ENCODE measurements around the gene WDR6.

WDR6 gene

GRCh38 chr3:49007068-49007770 is at the start of gene WDR6:
Gene WDR6, plus strand, starts transcription at chr3:49007391. Its CDS starts 41 bp downstream, at chr3:49007432.
- peak; percentile 94 to 97 (median 95) for DNase-seq (ENCODE audit: low read depth in 3 of 3)

GRCh38 chr3:48960841-48961413 is 46.3 kb upstream of the WDR6 start:
- DNase-seq (ENCODE audit: low read depth in 3 of 3): no peak

- DNase-seq (ENCODE audit: low read depth in 3 of 3): no peak
Measured at GRCh38 chr3:48962340-48962739, 44.9 kb upstream of the WDR6 start.

- DNase-seq (ENCODE audit: low read depth in 3 of 3): no peak
Measured at GRCh38 chr3:48962939-48963338, 44.3 kb upstream of the WDR6 start.

GRCh38 chr3:48963591-48963990 is 43.6 kb upstream of the WDR6 start:
- DNase-seq (ENCODE audit: low read depth in 3 of 3): no peak

- DNase-seq (ENCODE audit: low read depth in 3 of 3): no peak
Measured at GRCh38 chr3:48966367-48966766, 40.8 kb upstream of the WDR6 start.

GRCh38 chr3:48966876-48967361 is 40.3 kb upstream of the WDR6 start:
- peak in 1 of 3 experiments; percentile 32 for DNase-seq (ENCODE audit: low read depth in 3 of 3)

- DNase-seq (ENCODE audit: low read depth in 3 of 3): no peak
Measured at GRCh38 chr3:48970586-48970985, 36.6 kb upstream of the WDR6 start.

- no peak for DNase-seq (ENCODE audit: low read depth in 3 of 3)
Measured at GRCh38 chr3:48974076-48974864, 32.9 kb upstream of the WDR6 start.

GRCh38 chr3:48979451-48979850 is 27.7 kb upstream of the WDR6 start:
- no peak for DNase-seq (ENCODE audit: low read depth in 3 of 3)

- no peak for DNase-seq (ENCODE audit: low read depth in 3 of 3)
Measured at GRCh38 chr3:48980295-48980694, 26.9 kb upstream of the WDR6 start.

GRCh38 chr3:48982016-48982415 is 25.2 kb upstream of the WDR6 start:
- no peak for DNase-seq (ENCODE audit: low read depth in 3 of 3)

GRCh38 chr3:48982686-48983085 is 24.5 kb upstream of the WDR6 start:
- DNase-seq (ENCODE audit: low read depth in 3 of 3): no peak

GRCh38 chr3:48983096-48983495 is 24.1 kb upstream of the WDR6 start:
- no peak for DNase-seq (ENCODE audit: low read depth in 3 of 3)

GRCh38 chr3:48984663-48985062 is 22.5 kb upstream of the WDR6 start:
- no peak for DNase-seq (ENCODE audit: low read depth in 3 of 3)

GRCh38 chr3:48985831-48986376 is 21.3 kb upstream of the WDR6 start:
- no peak for DNase-seq (ENCODE audit: low read depth in 3 of 3)

GRCh38 chr3:48989126-48989795 is 17.9 kb upstream of the WDR6 start:
- no peak for DNase-seq (ENCODE audit: low read depth in 3 of 3)

- DNase-seq (ENCODE audit: low read depth in 3 of 3): peak; percentile 61 to 85 (median 61)
Measured at GRCh38 chr3:48989796-48990635, 17.2 kb upstream of the WDR6 start, which contains the start of gene P4HTM. Gene P4HTM, plus strand, starts transcription at chr3:48990241. Its CDS starts 16 bp downstream, at chr3:48990257.

GRCh38 chr3:48990636-48991469 is 16.3 kb upstream of the WDR6 start:
- DNase-seq (ENCODE audit: low read depth in 3 of 3): no peak
